NCI-H82 treated with DMSO at 0.1 percent for 48 hours (cell line): ENCODE results near the gene TRAF1.

Experiments
- DNase-seq: peaks from one replicate; lab custom pipeline; 2025; ENCODE audit not compliant: unreplicated experiment; lab: John Stamatoyannopoulos, UW

TRAF1 gene

DNA sequence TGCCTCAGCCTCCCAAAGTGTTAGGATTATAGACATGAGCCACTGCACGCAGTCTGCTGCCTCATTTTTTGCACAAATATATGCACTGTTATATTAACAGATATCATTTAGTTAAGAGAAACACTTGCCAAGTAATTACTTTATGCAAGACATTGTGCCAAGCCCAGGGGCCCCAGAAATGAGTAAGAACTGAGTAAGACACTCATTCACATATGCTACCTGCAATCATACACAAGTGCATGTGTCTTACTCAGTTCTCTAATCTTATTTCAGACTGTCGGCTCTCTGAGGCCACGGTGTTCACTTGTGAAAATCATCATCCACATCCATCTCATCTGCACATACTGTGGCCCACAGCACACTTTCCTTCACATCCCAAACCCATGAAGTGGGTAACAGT is 16.0 kb downstream of the TRAF1 start:
- DNase-seq, result no peak

GRCh38 chr9:120909904-120910303 is 16.7 kb downstream of the TRAF1 start:
- no peak for DNase-seq

- DNase-seq, result no peak
These were observed 21.1 kb downstream of the TRAF1 start for GRCh38 chr9:120905315-120906164.

DNA sequence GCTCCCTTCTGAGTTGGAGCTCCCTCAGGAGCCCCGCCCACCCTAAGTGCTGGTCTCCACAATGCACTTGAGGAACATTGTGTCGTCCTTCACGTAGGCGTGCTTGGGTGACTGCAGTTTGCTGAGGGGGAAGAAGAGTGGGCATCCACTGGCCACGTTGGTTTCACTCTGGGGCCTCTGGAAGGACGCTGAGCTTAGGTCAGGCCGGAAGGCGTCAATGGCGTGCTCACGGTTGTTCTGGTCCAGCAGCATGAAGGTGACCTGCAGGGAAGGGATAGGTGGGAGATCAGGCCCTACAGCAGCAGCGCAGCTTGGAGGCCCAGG is 21.7 kb downstream of the TRAF1 start:
- DNase-seq, result no peak

- DNase-seq, result no peak
These were observed 22.3 kb downstream of the TRAF1 start for GRCh38 chr9:120904061-120904977.

DNA sequence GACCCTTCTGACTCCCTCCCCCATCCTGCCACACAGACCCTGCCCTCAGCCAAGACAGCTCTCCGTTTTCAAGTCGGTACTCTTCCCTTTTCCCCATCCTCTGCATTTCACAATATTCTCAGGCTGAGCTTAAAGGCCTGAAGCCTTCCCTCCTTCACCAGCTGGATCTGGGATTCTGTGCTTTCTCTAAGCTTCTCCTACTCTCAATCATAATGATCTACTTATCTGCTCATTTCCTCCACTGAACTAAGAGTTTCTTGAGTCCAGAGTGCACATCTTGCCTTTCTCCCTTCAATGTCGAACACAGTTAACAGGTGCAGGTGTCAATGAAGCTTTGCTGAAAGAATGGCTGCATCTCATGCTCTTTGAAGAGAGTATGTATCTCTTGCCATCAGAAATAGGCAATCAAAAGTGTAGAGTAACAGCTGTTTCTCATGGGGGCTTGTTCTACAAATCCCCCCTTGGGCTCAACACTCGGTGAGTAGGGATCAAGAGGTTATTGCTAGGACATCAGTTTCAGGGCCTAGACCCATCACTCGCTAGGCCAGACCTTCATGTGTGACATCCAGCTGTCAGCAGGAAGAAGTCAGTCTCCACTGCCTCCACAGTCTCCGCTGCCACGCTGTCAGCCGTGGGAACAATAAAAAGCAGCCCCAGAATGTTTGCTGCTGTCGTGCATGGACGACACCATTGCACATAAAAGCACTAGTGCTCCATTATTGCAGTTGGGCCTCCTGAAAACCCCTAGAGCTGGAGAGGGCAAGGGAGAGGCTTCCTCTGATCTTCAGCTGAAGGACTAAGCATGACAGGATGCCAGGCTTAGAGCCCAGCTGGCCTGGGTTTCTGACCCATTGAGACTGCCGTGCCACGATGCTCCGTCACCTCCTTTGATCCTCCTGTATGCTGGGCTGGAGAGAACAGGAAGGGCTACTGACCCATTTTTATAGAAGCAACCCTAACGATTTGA is 23.7 kb downstream of the TRAF1 start:
- no peak for DNase-seq

DNA sequence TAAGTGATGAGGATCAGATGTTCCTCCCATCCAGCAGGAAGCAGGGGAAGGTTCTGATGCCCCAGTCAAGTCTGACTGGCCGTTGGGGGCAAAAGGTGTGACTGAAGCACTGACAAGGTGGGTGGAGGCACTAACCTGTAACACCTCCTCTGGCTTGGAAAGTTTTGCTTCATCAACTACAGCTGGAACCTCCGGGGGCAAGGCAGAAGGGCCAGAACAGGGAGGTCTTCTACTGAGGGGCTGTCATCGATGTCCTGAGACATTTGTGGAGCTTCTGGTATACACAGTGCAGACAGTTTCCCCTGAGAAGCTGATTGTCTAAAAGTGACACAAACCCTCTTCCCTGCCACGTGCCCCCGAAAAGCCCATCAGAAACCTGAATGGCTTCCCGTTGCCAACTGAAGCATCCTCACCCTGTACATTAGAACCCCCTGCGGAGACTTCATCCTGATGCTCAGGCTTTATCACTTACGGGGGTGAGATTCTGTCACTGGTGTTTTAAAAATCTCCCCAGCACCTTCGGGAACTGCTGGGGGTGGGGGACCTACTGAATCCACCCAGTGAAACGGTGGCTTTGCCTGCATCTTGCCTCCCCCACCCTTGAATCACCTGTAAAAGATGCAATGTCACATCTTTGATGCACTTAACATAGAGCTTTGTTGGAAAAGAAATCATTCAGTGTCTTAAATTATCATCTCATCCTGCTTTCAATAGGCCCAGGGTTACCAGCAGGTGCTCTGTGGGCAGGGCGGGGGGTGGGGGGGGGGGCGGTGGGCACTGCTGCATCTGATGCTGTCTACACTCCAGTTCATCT is 24.6 kb downstream of the TRAF1 start:
- DNase-seq, result no peak

- no peak for DNase-seq
These were observed 25.8 kb downstream of the TRAF1 start for GRCh38 chr9:120900824-120901223.

GRCh38 chr9:120899490-120900068 is 27.0 kb downstream of the TRAF1 start:
- no peak for DNase-seq

GRCh38 chr9:120898396-120898795 is 28.2 kb downstream of the TRAF1 start:
- DNase-seq, result no peak

- DNase-seq, result no peak
These were observed 30.6 kb downstream of the TRAF1 start for GRCh38 chr9:120895951-120896350.

DNA sequence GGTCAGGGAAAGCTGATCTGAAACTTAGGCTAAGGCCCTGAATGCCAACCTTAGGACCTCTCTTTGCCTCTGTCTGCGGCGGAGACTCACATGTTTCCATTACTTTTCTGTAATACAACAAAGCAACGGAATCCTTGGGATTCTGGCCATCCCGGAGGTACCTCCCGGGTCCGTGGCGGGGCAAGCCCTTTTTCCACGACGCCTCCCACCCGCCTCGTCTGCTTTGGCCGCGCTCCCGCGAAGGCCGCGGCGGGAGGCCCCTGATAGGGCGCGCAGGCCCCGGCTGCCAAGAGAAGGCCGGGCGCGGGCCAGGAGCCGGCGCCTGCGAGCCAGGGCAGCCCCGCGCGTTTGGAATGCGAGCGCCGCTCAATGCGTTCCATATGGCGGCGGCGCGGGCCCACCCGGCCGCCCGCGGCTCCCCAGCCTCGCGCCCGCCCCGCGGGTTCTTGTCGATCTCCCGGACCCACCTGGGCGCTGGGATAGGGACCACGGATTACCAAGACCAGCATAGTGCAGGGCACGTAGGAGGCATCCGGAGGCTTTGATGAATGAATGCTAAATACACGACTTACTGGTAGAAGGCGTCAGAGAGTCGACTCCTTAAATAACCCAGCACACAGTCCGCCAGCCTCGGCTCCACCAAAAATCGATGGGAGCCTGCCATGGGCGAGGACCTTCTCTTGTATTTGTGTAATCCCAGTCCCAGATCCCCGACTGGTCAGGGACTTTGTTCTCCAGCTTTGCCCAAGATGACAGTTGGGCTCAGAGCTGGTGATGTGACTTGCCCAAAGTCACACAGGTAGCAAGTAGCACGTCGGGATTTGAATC is 32.1 kb downstream of the TRAF1 start:
- no peak for DNase-seq

DNA sequence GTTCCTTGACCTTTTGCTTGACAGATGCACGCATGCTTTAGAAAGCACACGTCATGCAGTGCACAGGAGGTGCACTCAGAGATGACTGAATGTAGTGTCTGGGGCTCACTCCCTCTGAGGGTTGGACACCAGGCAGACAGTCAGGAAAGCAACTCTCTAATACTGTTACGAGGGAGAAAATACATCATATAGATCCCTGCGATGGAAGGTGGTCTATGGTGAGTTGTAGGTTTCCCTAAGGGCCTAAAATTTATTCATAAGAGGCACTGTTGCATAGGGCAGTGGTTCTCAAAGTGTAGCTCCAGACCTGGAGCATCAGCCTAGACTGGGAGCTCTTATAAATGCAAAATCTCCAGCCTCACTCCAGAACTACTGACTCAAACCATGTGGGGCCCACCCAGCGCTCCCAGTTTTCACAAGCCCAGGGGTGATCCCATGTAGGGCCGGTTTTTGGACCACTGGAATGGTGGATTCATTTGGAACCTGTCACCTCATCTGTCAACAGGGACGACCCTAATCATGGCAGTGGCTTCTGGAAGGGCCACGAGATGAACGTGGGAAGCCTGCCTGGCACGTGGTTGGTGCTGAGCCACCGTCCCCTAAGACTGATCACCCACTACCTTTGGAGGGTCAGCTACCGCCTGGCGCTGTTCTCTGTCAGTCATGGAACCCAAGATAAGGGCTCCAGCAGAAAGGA is 32.8 kb downstream of the TRAF1 start:
- no peak for DNase-seq

DNA sequence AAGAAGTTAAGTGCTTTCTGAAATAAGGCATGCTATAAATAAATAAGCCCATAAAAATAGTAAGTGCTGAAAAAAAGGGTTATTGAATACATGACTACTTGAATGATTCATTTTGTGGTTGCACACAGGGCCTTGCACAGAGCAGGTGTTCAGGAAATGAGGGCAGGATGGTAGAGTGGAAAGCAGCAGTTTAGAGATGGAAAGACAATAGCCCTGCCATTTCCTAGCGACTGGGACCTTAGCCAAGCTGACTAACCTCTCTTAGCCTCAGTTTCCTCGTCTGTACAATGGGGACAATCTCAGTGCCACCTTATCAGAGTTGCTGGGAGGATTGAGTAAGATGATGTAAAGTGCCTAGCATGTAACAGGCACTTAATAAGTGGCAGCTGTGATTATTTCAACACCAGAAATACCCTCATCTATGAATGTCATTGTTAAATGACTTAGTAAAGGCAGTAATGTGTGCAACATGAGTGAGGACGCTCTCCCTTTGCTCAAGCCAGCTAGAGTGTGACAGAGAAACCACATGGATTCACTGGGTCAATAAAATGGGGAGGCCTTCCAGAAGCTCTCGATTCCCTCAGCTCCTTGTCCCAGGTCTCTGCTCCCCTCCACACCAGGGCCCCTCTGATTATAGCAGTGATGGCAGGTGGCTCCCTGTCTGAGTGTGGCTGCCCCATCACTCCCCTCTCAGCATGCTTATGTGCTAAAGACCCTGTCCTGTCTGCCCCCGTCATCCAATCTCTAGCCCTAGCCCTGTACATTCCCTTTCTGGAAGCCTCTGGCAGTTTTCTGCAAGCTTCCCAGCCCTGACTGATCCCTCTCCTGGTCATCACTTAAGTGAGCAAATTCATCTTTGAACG is 33.6 kb downstream of the TRAF1 start:
- DNase-seq, result no peak

GRCh38 chr9:120891884-120892747 is 34.5 kb downstream of the TRAF1 start:
- no peak for DNase-seq

- DNase-seq, result no peak
These were observed 35.2 kb downstream of the TRAF1 start for GRCh38 chr9:120891245-120891883.
